ENCODE data around the gene SF3B6.

DNA sequence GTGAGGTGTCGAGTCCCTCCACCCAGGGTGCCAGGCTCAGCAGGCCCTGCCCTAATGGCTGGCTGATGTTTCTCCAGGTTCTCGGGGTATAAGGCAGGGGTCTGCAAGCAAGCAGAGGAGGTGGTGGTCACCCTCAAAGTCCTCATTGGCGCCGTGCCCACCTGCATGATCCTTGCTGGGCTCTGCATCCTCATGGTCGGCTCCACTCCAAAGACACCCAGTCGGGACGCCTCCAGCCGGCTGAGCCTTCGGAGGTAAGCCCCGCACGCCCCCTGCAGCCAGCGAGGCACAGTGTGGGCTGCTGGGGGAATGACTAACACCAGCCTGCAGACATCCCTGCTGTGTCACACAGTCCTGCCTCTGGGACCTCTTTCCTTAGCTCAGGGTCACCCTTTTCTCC is 52.1 kb downstream of the SF3B6 start:
- TF ChIP-seq, protein P1, sequence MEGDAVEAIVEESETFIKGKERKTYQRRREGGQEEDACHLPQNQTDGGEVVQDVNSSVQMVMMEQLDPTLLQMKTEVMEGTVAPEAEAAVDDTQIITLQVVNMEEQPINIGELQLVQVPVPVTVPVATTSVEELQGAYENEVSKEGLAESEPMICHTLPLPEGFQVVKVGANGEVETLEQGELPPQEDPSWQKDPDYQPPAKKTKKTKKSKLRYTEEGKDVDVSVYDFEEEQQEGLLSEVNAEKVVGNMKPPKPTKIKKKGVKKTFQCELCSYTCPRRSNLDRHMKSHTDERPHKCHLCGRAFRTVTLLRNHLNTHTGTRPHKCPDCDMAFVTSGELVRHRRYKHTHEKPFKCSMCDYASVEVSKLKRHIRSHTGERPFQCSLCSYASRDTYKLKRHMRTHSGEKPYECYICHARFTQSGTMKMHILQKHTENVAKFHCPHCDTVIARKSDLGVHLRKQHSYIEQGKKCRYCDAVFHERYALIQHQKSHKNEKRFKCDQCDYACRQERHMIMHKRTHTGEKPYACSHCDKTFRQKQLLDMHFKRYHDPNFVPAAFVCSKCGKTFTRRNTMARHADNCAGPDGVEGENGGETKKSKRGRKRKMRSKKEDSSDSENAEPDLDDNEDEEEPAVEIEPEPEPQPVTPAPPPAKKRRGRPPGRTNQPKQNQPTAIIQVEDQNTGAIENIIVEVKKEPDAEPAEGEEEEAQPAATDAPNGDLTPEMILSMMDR (conservative IDR thresholded peaks at IDR 0.05; ENCODE audit: low read depth, low read length) = peak; percentile 59
- TF ChIP-seq CEBPB (IDR thresholded peaks at IDR 0.05; ENCODE audit: low read depth, low read length) (no peak), CHD1 (IDR thresholded peaks at IDR 0.05; ENCODE audit: low read depth, low read length) (no peak), POLR2A (IDR thresholded peaks at IDR 0.05; ENCODE audit: low read depth, low read length) (no peak)
- TF ChIP-seq, protein P2, sequence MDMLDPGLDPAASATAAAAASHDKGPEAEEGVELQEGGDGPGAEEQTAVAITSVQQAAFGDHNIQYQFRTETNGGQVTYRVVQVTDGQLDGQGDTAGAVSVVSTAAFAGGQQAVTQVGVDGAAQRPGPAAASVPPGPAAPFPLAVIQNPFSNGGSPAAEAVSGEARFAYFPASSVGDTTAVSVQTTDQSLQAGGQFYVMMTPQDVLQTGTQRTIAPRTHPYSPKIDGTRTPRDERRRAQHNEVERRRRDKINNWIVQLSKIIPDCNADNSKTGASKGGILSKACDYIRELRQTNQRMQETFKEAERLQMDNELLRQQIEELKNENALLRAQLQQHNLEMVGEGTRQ (IDR thresholded peaks at IDR 0.05; ENCODE audit: low read depth, low read length) = no peak
